ENCODE data around the gene PTGDS.

Gene PTGDS

DNA sequence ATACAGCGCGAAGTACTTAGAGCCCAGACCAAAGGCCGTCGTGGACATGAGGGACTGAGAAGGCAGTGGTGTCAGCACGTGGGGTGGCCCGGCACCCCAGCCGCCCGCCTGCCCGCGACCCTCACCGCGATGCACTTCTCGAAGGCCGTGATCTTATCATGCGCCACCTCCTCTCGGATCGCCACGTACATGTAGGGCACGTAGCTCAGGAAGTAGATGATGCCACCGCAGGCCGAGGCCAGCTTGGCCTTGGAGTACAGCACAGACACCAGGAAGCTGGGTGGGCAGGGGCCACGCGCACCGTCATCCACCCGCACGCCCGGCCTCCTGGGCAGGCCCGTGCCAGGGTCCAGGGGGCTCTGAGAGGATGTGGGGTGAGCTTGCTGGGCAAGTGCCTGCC is 39.8 kb downstream of the PTGDS start:
- Mint-ChIP-seq H3K4me3 (no peak overlapping the region), H3K36me3 (ENCODE audit: low read depth) (peaks cover 8% of the 10 kb centered on the region), H3K27me3 (ENCODE audit: low read depth) (no peaks in the 10 kb centered on the region), H3K9me3 (no peaks in the 10 kb centered on the region), H3K27ac (no peak overlapping the region), H3K4me1 (no peaks in the 10 kb centered on the region)
- TF ChIP-seq, protein P1, sequence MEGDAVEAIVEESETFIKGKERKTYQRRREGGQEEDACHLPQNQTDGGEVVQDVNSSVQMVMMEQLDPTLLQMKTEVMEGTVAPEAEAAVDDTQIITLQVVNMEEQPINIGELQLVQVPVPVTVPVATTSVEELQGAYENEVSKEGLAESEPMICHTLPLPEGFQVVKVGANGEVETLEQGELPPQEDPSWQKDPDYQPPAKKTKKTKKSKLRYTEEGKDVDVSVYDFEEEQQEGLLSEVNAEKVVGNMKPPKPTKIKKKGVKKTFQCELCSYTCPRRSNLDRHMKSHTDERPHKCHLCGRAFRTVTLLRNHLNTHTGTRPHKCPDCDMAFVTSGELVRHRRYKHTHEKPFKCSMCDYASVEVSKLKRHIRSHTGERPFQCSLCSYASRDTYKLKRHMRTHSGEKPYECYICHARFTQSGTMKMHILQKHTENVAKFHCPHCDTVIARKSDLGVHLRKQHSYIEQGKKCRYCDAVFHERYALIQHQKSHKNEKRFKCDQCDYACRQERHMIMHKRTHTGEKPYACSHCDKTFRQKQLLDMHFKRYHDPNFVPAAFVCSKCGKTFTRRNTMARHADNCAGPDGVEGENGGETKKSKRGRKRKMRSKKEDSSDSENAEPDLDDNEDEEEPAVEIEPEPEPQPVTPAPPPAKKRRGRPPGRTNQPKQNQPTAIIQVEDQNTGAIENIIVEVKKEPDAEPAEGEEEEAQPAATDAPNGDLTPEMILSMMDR (IDR thresholded peaks at IDR 0.05; ENCODE audit: unreplicated experiment in 3 of 3), result no peak

- Mint-ChIP-seq H3K4me3 (no peak overlapping the region), H3K36me3 (ENCODE audit: low read depth) (peaks cover 8% of the 10 kb centered on the region), H3K4me1 (no peaks in the 10 kb centered on the region), H3K27me3 (ENCODE audit: low read depth) (no peaks in the 10 kb centered on the region), H3K9me3 (no peaks in the 10 kb centered on the region), H3K27ac (no peak overlapping the region)
- TF ChIP-seq, protein P1 (IDR thresholded peaks at IDR 0.05; ENCODE audit: unreplicated experiment in 3 of 3), result no peak
Measured at GRCh38 chr9:137017791-137018497, 40.6 kb downstream of the PTGDS start.

- Mint-ChIP-seq H3K27me3 (ENCODE audit: low read depth) (no peaks in the 10 kb centered on the region), H3K9me3 (no peaks in the 10 kb centered on the region), H3K4me1 (no peaks in the 10 kb centered on the region), H3K4me3 (no peak overlapping the region), H3K27ac (no peak overlapping the region), H3K36me3 (ENCODE audit: low read depth) (peaks cover 8% of the 10 kb centered on the region)
- TF ChIP-seq, protein P1 (IDR thresholded peaks at IDR 0.05; ENCODE audit: unreplicated experiment in 3 of 3), result no peak
Measured at GRCh38 chr9:137018761-137019559, 41.7 kb downstream of the PTGDS start.

DNA sequence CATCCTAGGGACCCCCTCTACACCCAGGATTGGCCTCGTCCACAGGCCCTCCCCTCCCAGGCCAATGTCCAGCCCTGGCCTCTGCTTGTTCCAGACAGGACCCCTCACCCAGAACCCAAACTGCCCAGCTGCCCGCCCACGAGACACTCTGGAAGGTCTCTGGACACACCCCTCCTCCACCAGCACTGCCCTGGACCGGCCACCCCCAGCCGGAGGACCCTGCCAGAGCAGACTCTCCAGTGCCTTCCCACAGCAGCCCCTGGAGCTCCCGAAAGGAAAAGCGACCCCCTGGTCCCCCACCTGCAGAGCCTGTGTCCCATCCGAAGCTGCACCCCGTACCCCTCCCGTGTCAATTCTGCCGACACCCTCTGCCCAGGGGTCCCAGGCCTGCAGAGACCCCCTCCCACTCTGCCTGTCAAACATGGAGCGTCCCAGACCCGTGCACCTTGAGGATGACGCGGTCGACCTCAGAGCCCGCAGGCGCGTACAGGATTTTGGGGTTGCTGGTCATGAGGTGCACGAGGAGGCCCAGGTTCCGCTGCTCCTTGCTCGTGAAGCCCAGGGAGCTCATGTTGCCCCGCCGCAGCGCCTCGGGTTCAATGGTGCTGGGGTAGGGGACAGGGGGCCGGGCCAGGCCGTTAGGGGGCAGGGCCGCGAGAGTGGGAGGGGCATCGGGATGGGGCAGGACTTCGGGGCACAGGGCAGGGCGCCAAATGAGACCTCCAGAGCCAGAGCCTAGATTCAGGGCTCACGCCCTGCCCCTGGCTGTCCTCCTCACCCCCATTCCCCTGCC is 42.8 kb downstream of the PTGDS start:
- H3K36me3 Mint-ChIP-seq (ENCODE audit: low read depth), result peaks cover 8% of the 10 kb centered on the region
- no peaks in the 10 kb centered on the region for H3K9me3 Mint-ChIP-seq
- H3K4me1 Mint-ChIP-seq, result no peaks in the 10 kb centered on the region
- no peak overlapping the region for H3K27ac Mint-ChIP-seq
- TF ChIP-seq, protein P1 (IDR thresholded peaks at IDR 0.05; ENCODE audit: unreplicated experiment in 3 of 3), result no peak
- no peak overlapping the region for H3K4me3 Mint-ChIP-seq
- H3K27me3 Mint-ChIP-seq (ENCODE audit: low read depth), result no peaks in the 10 kb centered on the region

- H3K9me3 Mint-ChIP-seq, result no peaks in the 10 kb centered on the region
- peaks cover 5% of the 10 kb centered on the region for H3K36me3 Mint-ChIP-seq (ENCODE audit: low read depth)
- H3K4me1 Mint-ChIP-seq, result no peaks in the 10 kb centered on the region
- no peaks in the 10 kb centered on the region for H3K27me3 Mint-ChIP-seq (ENCODE audit: low read depth)
- no peak overlapping the region for H3K4me3 Mint-ChIP-seq
- H3K27ac Mint-ChIP-seq, result no peak overlapping the region
- TF ChIP-seq, protein P1 (IDR thresholded peaks at IDR 0.05; ENCODE audit: unreplicated experiment in 3 of 3), result no peak
Measured at GRCh38 chr9:137020771-137021567, 43.7 kb downstream of the PTGDS start.
